NCI-H146 treated with DMSO at 0.1 percent for 48 hours (cell line): ENCODE measurements around the gene IRS2.
A peak's percentile ranks its signal among the peaks of the same experiment; 100 is the strongest.

Experiments used
- DNase-seq: peaks from one replicate; lab custom pipeline; 2025; ENCODE audit not compliant: unreplicated experiment; lab: John Stamatoyannopoulos, UW

IRS2 gene

GRCh38 chr13:109807345-109807744, 21.0 kb upstream of the IRS2 start:
- DNase-seq, result no peak

GRCh38 chr13:109804654-109805053, 18.3 kb upstream of the IRS2 start:
- no peak for DNase-seq

DNA sequence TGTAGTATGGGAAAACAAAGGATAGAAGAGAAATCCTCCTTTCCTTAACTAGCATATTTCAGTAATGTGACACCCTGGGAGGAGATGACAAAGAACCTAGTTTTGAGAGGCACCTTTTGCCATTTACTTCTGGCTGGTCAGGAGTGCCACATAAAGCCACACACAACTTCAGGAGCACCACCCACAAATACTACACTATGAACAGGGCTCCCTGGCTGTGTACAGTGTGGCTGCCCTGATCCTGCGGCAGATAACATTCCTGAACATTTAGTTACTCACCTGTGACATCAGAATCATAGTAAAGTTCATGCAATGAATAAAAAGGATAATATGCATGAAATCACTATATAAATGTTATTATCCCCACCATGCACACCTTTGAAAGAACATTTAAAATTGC, 17.4 kb upstream of the IRS2 start:
- no peak for DNase-seq

- no peak for DNase-seq
Measured at GRCh38 chr13:109802936-109803335, 16.6 kb upstream of the IRS2 start.

DNA sequence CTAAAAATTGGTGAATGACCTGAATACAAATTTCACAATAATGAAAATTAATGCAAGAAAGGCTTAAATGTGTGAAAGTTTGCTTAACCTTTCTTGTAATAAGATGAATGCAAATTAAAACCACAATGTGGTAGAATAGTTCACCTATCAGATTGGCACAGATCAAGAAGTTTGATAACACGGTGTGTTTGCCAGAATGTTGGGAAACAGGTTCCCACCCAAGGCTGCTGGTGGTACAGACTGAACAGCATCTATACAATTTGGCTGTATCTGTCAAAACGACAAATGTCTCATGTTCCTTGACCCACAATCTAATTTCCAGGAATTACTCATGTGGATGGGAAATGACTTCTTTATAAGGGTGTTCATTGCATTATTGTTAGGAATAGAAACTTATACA, 8.6 kb upstream of the IRS2 start:
- no peak for DNase-seq

DNA sequence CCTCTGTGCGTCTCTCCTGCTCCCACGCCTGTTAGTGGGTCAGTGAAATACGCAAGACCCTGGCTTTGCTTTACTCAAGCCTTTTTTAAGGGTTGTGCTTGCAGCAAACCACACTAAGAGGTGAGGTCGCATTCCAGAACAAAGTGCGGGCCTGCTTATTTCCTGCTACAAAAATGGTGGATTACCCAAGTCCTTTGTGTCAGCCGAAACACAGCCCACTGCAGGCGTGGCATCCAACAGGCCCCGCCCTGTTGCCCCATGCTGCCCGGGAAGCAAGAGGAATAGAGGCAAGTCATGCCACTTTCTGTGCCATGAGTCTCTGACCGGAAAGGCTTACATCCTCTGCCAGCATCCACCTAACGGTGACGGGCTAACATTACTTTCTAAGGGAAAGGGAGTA, 7.7 kb upstream of the IRS2 start:
- DNase-seq, result no peak

- no peak for DNase-seq
Measured at GRCh38 chr13:109792416-109793059, 6.2 kb upstream of the IRS2 start.

GRCh38 chr13:109790942-109791605, 4.7 kb upstream of the IRS2 start:
- DNase-seq, result peak; percentile 68

DNA sequence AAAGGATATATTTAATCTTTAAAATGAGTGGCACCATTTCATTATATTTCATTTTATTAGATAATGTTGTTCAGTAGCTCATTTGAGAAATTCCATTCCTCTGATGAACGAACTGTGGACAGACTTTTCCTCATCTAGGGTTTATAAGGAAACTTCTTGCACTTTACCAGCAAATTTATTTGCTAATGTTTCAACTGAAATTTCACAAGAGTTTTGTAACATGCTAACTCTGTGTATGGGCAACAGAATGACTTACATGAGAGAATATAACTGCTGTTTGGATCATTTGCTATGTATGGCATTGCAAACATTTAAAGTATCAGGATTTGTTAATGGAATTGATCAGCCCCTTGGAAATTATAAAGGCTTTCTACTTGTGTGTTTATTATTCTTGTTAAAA, 3.7 kb upstream of the IRS2 start:
- DNase-seq, result no peak

- no peak for DNase-seq
Measured at GRCh38 chr13:109789262-109789661, 2.9 kb upstream of the IRS2 start.

DNA sequence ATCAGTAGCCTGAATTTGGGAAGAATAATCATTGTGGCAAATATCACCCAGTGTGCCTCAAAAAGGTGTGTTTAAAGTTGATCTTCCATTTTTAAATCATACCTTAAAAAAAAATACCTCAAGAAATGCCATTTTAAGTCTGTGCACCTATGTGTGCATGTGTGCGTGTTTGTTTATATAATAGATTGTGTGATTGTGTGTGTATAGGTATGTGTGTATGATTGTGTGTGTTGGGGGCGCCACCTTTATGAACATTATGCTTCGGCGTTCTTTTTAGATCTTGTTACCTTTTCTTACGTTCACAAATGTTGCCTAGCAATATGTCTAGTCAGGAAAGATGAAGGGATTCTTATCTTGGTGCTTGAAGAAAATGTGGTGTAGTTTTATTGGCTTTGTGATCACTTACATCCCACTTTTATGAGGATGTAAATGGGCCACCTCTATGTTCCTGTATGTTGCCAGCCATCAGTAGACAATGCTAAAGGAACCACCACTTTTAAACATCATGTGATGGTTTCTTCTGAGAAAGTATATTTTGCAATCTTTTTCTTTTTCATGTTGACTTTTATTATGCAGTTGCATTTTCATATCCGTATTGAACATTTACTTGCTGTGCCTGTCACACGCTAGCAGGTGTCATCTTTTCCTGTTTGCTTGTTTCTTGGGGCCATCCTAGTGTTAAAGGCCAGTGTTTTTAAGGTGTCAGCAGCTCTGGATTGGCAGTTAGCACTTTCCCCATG, 2.2 kb upstream of the IRS2 start:
- no peak for DNase-seq

DNA sequence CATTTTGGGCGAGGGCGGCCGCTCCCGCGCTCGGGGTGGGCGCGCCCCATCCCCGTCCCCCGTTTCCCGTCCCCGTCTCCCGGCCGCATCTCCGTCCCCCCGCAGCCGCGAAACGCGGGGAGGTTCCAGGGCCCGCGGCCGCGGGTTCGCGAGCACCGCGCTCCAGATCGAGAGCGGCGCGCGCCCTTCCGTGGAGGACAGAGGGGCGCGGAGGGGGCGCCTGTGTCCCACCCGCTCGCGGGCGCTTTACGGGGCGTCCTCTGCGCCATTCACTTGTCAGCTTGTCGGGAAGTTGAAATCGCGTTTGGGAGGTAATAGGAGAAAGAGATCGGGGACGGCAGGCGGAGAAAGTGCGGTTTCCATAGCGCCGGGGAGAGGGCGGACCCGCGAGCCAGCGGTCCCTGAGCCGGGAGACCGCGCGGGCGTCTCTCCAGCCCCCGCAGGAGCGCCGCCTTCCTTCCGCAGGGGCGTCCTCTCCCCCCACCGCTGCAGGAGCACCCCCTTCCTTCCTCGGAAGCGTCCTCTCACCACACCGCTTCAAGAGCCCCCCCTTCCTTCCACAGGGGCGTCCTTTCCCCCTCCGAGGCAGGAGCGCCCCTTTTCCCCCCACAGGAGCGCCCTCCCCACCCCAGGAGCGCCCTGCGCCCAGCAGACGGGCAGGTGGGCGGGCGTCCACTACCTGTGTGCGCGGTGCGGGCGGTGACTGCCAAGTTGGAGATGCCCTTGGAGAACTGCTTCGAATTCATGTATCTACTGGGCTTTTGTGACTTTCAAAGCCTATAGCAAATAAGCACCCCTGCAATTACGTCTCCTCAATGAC, 962 bp upstream of the IRS2 start:
- DNase-seq, result peak; percentile 69

GRCh38 chr13:109785892-109786450, 412 bp downstream of the IRS2 start:
- no peak for DNase-seq

DNA sequence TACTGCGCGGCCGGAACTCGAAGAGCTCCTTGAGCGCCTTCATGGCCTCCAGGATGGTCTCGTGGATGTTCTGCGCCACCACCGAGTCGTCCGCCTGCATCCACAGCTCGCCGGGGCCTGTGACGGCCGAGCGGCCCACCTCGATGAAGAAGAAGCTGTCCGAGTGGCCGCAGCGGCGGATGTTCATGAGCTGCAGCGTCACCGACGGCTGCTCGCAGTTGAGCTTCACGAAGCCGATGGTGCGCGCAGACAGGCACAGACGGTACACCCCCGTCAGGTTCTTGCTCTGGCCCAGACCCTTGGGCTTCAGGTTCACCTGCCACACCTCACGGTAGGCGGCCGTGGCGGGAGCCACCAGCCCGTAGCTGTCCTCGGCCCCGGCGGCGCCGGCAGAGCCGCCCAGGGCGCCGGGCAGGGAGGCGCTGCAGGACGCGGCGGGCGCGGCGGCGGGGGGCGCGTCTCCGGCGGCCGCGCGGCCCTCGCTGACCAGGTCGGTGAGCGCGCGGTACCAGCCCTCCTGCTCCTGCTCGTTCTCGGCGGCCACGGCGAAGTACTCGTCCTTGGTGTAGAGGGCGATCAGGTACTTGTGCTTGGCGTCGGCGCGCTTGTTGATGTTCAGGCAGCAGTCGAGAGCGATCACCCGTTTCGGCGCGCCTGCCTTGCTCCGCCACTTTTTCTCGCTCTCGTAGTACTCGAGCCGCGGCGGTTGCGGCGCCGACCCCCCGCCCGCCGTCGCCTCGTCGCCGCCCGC, 1.1 kb downstream of the IRS2 start:
- DNase-seq, result peak; percentile 53

GRCh38 chr13:109784590-109785140, 1.7 kb downstream of the IRS2 start:
- DNase-seq, result peak; percentile 68

DNA sequence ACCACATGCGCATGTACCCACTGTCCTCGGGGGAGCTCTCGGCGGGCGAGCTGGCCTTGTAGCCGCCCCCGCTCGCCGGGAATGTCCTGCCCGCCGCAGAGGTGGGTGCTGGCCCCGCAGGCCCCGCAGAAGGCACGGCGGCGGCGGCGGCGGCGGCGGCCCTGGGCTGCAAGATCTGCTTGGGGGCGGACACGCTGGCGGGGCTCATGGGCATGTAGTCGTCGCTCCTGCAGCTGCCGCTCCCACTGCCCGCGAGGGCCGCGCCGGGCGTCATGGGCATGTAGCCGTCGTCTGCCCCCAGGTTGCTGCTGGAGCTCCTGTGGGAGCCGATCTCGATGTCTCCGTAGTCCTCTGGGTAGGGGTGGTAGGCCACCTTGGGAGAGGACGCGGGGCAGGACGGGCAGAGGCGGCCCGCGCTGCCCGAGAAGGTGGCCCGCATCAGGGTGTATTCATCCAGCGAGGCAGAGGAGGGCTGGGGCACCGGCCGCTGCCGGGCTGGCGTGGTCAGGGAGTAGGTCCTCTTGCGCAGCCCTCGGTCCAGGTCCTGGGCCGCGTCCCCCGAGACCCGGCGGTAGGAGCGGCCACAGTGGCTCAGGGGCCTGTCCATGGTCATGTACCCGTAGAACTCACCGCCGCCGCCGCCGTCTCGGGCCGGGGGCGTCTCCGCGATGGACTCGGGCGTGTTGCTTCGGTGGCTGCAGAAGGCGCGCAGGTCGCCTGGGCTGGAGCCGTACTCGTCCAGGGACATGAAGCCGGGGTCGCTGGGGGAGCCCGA, 2.4 kb downstream of the IRS2 start:
- DNase-seq, result no peak

DNA sequence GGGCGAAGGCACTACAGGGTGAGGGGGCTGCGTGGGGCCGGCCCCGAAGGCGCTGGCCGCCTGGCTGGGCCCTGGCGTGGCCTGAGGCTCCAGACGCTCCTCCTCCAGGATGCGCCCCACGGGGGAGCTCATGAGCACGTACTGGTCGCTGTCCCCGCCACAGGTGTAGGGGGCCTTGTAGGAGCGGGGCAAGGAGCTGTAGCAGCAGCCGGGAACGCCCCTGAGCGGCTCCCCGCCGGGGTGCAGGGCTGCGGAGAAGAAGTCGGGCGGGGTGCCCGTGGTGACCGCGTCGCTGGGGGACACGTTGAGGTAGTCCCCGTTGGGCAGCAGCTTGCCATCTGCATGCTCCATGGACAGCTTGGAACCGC, 3.0 kb downstream of the IRS2 start:
- no peak for DNase-seq

DNA sequence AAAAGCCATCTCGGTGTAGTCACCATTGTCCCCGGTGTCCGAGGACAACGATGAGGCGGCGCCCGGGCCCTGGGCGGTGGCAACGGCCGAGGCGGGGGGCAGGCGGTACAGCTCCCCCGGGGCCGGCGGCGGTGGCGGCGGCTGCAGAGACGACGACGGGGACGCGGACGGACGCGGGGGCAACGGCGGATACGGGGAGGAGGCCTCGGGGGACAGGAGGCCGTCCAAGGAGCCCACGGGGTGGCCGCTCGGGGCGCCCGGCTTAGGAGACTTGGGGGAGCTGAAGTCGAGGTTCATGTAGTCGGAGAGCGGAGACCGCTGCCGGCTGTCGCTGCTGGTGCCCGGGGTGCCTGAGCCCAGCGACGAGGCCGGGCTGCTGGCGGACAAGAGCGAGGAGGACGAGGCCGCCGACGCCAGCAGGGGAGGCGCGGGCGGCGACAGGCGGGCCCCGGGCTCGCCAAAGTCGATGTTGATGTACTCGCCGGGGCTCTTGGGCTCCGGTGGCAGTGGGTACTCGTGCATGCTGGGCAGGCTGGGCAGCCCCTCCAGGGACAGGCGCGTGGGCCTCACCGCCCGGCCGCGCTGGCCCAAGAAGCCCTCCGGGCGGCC, 3.5 kb downstream of the IRS2 start:
- DNase-seq, result no peak
